Measurements from ENCODE around the gene LDLRAD3.

DNA sequence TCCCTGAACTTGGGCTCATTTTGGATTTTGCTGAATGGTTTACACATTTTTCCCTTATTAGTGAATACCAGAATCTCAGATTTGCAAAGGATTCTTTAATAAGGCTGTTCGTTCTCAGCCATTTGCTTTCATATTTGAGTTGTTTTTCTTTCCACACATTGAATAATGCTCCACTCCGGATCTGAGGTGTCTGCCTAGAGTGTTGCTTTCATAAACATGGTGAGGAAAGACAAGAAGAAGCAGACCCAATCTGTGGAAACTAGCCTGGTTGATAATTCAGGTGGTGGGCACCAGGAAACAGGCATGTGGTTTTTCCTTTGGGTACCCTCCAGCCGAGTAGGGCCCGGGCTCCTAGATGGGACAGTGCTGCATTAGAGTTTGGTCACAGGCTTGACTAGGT is 35.0 kb downstream of the LDLRAD3 start:
- TF ChIP-seq, protein P1, sequence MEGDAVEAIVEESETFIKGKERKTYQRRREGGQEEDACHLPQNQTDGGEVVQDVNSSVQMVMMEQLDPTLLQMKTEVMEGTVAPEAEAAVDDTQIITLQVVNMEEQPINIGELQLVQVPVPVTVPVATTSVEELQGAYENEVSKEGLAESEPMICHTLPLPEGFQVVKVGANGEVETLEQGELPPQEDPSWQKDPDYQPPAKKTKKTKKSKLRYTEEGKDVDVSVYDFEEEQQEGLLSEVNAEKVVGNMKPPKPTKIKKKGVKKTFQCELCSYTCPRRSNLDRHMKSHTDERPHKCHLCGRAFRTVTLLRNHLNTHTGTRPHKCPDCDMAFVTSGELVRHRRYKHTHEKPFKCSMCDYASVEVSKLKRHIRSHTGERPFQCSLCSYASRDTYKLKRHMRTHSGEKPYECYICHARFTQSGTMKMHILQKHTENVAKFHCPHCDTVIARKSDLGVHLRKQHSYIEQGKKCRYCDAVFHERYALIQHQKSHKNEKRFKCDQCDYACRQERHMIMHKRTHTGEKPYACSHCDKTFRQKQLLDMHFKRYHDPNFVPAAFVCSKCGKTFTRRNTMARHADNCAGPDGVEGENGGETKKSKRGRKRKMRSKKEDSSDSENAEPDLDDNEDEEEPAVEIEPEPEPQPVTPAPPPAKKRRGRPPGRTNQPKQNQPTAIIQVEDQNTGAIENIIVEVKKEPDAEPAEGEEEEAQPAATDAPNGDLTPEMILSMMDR (IDR thresholded peaks at IDR 0.05; ENCODE audit: insufficient read depth, low read depth, low read length) = no peak
- TF ChIP-seq EZH2 (IDR thresholded peaks at IDR 0.05; ENCODE audit: insufficient read depth, low read length) = no peak
